ENCODE results near the gene MARCOL. TPM values are rescaled to one million over a fixed set of nuclear protein-coding genes. Genes with fewer than 3 reads are reported as not detected.
"Not testable (repeated sequence)": the region's sequence is repeated elsewhere in the genome, so short reads cannot be mapped to it uniquely, and the experiment has no call there.

Gene MARCOL
- total RNA-seq, 2 donors from 2014 or later = not detected

DNA sequence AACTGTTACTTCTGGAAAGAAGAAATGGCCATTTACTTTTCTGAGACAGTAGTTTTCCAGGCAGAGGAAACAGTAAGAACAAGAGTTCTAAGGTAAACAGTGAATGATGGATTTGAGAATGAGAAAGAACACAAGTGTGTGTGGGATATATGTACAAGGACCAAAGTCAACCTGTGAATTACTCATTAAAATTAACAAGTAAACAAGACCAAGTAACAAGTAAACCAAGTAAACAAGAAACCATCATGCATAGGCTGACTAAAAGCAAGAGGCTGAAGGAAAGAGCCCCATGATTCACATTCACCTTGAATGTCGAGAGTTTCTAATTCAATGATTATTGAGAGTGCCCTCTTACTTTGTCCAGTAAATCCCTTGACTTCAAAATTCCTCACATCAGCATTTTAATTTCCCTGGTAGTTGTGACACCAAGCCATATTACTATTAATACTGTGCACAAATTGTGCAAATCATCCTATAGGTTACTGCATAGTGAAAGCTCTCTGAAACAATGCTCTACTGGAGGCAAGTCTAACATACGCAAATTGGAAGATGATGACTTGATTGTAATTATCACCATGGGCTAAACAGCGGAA lies 9.8 kb upstream of the MARCOL start:
- no peaks in the 10 kb centered on the region for H3K4me1 Mint-ChIP-seq (ENCODE audit: low read depth in 2 of 2)
- peak in 1 of 2 donors; percentile 33 for ATAC-seq
- H3K27ac Mint-ChIP-seq = no peak overlapping the region
- H3K36me3 Mint-ChIP-seq = no peaks in the 10 kb centered on the region
- no peak for DNase-seq (ENCODE audit: low spot score)
- H3K9me3 Mint-ChIP-seq = peaks cover 11% of the 10 kb centered on the region
- H3K4me3 Mint-ChIP-seq = no peak overlapping the region
- peaks cover 6 to 10% of the 10 kb centered on the region in 2 donors for H3K27me3 Mint-ChIP-seq

DNA sequence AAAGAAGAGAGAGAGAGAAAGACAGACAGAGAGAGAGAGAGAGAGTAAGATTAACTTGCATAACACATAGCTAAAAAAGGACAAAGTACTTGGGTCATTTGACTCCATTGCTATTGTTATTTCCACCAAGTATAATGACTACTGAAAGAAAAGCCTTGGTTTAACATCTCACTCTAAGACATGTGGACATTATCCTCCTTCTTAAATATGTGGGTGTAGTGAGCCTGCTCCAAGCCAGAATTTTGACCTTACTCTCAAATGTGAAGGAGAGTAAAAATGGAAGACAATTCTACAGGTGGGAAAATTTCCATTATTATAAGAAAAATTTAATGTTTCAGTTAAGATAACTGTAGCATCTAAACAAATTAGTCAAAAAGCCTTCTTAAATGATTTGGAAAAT lies 8.5 kb upstream of the MARCOL start:
- DNase-seq (ENCODE audit: low spot score) (no peak), ATAC-seq (no peak)
- peaks cover 6 to 10% of the 10 kb centered on the region in 2 donors for H3K27me3 Mint-ChIP-seq
- H3K9me3 Mint-ChIP-seq = peaks cover 11% of the 10 kb centered on the region
- H3K27ac Mint-ChIP-seq = no peak overlapping the region
- no peaks in the 10 kb centered on the region for H3K36me3 Mint-ChIP-seq
- no peaks in the 10 kb centered on the region for H3K4me1 Mint-ChIP-seq (ENCODE audit: low read depth in 2 of 2)
- no peak overlapping the region for H3K4me3 Mint-ChIP-seq

DNA sequence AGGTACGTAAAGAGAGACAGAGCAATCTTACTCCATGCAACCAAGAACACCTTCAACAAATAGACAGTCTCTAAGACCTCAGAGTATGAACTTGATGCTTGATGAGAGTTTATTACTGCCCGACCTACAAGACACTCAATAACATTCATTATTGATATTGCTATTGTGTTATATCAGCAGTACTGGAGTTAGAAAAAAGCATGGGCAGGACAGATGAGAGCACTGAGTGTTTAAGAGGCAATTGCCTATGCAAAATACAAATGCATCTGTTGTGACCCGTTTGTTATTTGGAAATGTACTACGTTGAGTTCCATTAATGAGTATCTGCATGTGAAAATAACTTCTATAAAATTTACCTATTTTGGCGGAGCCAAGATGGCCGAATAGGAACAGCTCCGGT lies 8.1 kb upstream of the MARCOL start:
- DNase-seq (ENCODE audit: low spot score) = no peak
- Mint-ChIP-seq H3K4me3 (no peak overlapping the region), H3K27me3 (peaks cover 6 to 10% of the 10 kb centered on the region in 2 donors), H3K9me3 (peaks cover 11% of the 10 kb centered on the region), H3K36me3 (no peaks in the 10 kb centered on the region), H3K4me1 (ENCODE audit: low read depth in 2 of 2) (no peaks in the 10 kb centered on the region), H3K27ac (no peak overlapping the region)
- ATAC-seq = no peak

DNA sequence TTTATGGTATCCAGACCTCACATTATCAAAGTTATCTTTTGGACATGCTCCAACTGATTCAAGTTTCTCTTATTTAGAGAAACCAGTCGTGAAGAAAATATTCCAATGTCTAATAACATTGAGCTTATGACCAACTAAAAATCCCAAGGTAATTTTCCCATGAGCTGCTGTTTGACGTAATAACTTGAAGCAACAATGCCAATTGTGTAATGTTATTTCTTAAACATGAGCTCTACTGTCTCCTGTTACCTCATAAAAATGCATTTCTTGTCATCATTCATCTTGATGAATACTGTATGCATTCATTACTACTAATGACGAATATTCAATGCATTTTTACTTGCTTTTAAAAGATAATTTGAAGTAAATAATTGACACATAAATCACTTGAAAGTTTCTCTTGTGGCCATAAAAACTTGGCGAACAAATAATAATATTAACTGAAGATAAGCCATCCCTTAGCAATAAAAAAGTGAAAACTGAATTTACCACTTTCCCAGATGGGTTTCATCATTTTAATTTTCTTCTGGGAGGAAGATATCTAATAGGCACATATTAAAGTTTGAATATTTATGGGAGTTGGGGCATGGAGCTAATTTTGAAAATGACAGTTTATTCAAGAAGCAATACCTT lies 424 bp upstream of the MARCOL start:
- no peak for ATAC-seq
- Mint-ChIP-seq H3K4me3 (no peak overlapping the region), H3K9me3 (peaks cover 4% of the 10 kb centered on the region), H3K4me1 (ENCODE audit: low read depth in 2 of 2) (no peaks in the 10 kb centered on the region), H3K27ac (no peak overlapping the region), H3K36me3 (no peaks in the 10 kb centered on the region), H3K27me3 (peaks cover 0 to 5% of the 10 kb centered on the region in 2 donors)
- DNase-seq (ENCODE audit: low spot score) = no peak

DNA sequence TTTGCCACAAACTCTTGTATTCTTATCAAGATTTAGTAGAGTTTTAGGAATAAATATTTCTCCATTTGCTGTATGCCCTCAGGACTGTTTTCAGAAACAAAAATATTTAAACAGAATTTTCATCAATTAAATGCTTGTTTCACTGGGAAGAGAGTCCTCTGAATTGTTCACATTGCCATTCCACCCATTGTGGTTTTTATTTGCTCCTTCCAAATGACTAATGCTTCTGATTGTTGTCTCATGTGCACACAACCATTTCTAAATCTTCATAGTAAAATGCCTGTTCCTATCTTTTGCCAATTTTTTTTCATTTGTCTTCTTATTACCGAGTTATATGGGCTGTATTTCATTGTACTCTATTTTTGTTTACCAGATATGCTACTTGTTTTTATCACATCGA lies 10.6 kb downstream of the MARCOL start:
- Mint-ChIP-seq H3K9me3 (no peaks in the 10 kb centered on the region), H3K36me3 (peaks cover 4% of the 10 kb centered on the region), H3K27me3 (peaks cover 0 to 9% of the 10 kb centered on the region in 2 donors), H3K27ac (no peak overlapping the region), H3K4me1 (ENCODE audit: low read depth in 2 of 2) (no peaks in the 10 kb centered on the region), H3K4me3 (no peak overlapping the region)
- DNase-seq (ENCODE audit: low spot score) = no peak
- no peak for ATAC-seq

DNA sequence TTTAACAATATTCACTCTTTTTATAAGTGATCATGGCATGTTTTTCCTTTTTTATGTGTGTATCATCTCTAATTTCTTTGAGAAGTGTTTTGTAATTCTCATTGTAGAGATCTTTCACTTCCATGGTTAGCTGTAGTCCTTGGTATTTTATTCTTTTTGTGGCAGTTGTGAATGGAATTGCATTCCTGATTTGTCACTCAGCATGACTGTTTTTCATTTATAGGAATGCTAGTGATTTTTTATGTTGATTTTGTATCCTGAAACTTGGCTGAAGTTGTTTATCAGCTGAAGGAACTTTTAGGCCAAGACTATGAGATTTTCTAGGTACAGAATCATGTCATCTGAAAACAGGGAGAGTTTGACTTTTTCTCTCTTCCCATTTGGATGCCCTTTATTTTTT lies 17.1 kb downstream of the MARCOL start:
- ATAC-seq (no peak), DNase-seq (ENCODE audit: low spot score) (no peak)
- H3K4me1 Mint-ChIP-seq (ENCODE audit: low read depth in 2 of 2) = no peaks in the 10 kb centered on the region
- H3K36me3 Mint-ChIP-seq = peaks cover 20% of the 10 kb centered on the region
- H3K27me3 Mint-ChIP-seq = no peaks in the 10 kb centered on the region
- H3K27ac Mint-ChIP-seq = no peak overlapping the region
- H3K9me3 Mint-ChIP-seq = peaks cover 17% of the 10 kb centered on the region
- no peak overlapping the region for H3K4me3 Mint-ChIP-seq

DNA sequence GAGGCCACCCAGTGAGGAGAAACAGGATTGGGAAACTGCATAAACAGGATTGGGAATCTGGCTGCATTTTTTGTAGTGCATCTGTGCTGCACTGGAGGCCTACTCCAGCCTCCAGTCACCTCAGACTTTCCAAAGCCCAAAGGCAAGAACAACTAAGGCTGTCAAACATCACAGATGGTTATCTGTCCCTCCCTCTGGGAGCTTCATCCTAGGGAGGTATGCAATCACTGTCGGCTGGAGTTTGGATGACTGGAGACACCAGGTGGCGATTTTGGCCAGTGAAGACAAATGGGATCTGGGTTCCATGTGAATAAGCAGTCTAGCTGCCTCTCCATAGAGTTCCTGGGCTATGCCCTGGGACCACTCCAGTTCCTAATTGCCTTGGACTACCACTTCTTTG lies 21.0 kb downstream of the MARCOL start:
- Mint-ChIP-seq H3K4me3 (no peak overlapping the region), H3K36me3 (peaks cover 23% of the 10 kb centered on the region), H3K9me3 (peaks cover 27% of the 10 kb centered on the region), H3K4me1 (ENCODE audit: low read depth in 2 of 2) (no peaks in the 10 kb centered on the region), H3K27ac (no peak overlapping the region), H3K27me3 (peaks cover 0 to 8% of the 10 kb centered on the region in 2 donors)
- DNase-seq (ENCODE audit: low spot score) (no peak), ATAC-seq (no peak)

DNA sequence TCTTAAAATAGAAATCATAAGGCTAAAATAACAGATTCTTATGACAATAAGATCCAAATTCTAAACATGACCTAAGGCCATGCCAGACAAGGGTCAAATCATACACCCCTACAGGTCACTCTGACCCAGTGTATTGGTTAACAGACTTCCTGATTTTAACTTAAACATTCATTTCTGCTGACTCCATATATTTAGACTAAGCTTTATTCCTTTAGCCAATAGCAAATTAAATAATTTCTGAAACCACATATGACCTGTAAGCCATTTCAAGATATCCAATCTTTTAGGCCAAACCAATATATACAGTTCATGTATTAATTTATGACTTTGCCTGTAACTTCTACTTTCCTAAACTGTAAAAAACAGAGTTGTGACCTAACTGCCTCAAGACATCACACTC lies 22.9 kb downstream of the MARCOL start:
- Mint-ChIP-seq H3K4me1 (ENCODE audit: low read depth in 2 of 2) (no peaks in the 10 kb centered on the region), H3K27me3 (peaks cover 0 to 8% of the 10 kb centered on the region in 2 donors), H3K4me3 (no peak overlapping the region), H3K9me3 (peaks cover 27% of the 10 kb centered on the region), H3K36me3 (peaks cover 23% of the 10 kb centered on the region), H3K27ac (no peak overlapping the region)
- no peak for DNase-seq (ENCODE audit: low spot score)
- ATAC-seq = no peak

DNA sequence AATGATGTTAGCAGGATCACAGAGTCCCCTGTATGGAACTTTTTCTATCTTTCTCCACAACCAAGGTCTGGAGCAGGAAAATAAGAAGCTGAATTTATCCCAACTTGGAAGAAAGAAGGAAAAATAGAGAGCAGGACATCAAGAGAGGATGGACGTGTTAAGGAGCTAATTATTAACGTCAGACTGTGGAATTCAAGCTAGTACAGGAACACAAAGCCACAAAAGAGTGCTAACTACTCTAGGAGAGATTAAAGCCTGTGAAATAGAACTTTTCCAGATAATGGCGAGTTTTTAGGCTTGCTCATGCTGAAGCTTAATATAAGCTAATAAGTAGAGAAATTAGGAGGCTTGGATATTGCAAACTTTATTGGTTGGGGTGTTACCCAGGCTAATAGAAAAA lies 29.6 kb downstream of the MARCOL start:
- peaks cover 3% of the 10 kb centered on the region for H3K9me3 Mint-ChIP-seq
- no peak overlapping the region for H3K4me3 Mint-ChIP-seq
- H3K4me1 Mint-ChIP-seq (ENCODE audit: low read depth in 2 of 2) = no peaks in the 10 kb centered on the region
- H3K27ac Mint-ChIP-seq = no peak overlapping the region
- H3K27me3 Mint-ChIP-seq = no peaks in the 10 kb centered on the region
- ATAC-seq (no peak), DNase-seq (ENCODE audit: low spot score) (no peak)
- H3K36me3 Mint-ChIP-seq = no peaks in the 10 kb centered on the region

DNA sequence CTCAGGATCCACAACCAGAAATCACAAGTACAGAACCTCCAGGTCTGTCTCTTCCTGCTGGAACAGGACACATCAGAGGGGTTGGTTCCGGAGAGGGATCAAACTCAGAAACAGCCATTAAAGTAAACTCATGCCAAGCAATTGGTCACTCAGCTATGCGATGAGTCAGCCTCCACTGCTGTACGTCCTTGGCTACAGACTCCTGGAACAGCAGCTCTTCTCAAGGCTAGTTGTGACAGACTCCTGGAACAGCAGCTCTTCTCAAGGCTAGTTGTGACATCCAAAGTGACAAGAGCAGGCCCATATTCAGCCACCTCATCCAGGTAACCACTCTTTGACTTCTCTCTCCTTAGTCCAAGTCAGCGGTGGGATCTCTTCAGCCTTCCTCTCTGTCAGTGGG lies 30.2 kb downstream of the MARCOL start, which contains the start of gene SPINK13:
TSS of gene SPINK13 (plus strand) at position 229 of the 400 bp plus-strand sequence. CDS start 1,279 bp downstream, outside the sequence.
- Mint-ChIP-seq H3K4me3 (no peak within 1 kb of the TSS), H3K4me1 (ENCODE audit: low read depth in 2 of 2) (no peaks in the 10 kb centered on the region), H3K27me3 (no peaks in the 10 kb centered on the region), H3K36me3 (no peaks in the 10 kb centered on the region), H3K9me3 (peaks cover 3% of the 10 kb centered on the region), H3K27ac (no peak within 1 kb of the TSS)
- DNase-seq (ENCODE audit: low spot score) (no peak), ATAC-seq (no peak)

DNA sequence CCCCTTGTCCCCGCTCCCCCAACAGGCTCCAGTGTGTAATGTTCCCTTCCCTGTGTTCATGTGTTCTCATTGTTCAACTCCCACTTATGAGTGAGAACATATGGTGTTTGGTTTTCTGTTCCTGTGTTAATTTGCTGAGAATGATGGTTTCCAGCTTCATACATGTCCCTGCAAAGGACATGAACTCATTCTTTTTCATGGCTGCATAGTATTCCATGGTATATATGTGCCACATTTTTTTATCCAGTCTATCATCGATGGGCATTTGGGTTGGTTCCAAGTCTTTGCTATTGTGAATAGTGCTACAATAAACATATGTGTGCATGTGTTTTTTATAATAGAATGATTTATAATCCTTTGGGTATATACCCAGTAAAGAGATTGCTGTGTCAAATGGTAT lies 36.8 kb downstream of the MARCOL start:
- not testable (repeated sequence) for DNase-seq (ENCODE audit: low spot score); H3K4me1 Mint-ChIP-seq (ENCODE audit: low read depth in 2 of 2); H3K36me3 Mint-ChIP-seq; ATAC-seq; H3K4me3 Mint-ChIP-seq; H3K27ac Mint-ChIP-seq
- Mint-ChIP-seq H3K27me3 (peaks cover 2 to 18% of the 10 kb centered on the region in 2 donors), H3K9me3 (peaks cover 18% of the 10 kb centered on the region)

DNA sequence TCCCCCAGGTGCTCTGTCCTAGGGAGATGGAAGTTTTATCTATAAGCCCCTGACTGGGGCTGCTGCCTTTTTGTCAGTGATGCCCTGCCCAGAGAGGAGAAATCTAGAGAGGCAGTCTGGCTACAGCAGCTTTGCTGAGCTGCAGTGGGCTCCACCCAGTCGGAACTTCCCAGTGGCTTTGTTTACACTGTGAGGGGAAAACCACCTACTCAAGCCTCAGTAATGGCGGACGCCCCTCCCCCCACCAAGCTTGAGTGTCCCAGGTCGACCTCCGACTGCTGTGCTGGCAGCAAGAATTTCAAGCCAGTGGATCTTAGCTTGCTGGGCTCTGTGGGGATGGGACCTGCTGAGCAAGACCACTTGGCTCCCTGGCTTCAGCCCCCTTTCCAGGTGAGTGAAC lies 42.6 kb downstream of the MARCOL start:
- not testable (repeated sequence) for H3K36me3 Mint-ChIP-seq, ATAC-seq
- peak; percentile 60 for DNase-seq (ENCODE audit: low spot score)

DNA sequence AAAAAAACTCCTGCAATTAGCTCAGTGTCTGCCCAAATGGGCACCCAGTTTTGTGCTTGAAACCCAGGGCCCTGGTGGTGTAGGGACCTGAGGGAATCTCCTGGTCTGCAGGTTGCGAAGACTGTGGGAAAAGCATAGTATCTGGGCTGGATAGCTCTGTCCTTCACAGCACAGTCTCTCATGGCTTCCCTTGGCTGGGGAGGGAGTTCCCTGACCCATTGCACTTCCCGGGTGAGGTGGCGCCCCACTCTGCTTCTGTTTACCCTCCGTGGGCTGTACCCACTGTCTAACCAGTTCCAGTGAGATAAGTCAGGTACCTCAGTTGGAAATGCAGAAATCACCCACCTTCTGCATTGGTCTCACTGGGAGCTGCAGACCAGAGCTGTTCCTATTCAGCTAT lies 43.0 kb downstream of the MARCOL start:
- not testable (repeated sequence) for H3K36me3 Mint-ChIP-seq; H3K4me3 Mint-ChIP-seq; DNase-seq (ENCODE audit: low spot score); ATAC-seq; H3K27ac Mint-ChIP-seq; H3K4me1 Mint-ChIP-seq (ENCODE audit: low read depth in 2 of 2)
- Mint-ChIP-seq H3K9me3 (peaks cover 16% of the 10 kb centered on the region), H3K27me3 (peaks cover 6 to 36% of the 10 kb centered on the region in 2 donors)

More for the DNA sequence above, 42.6 kb downstream of the MARCOL start:
- Mint-ChIP-seq H3K27ac (peak overlapping the region in 1 of 2 donors; percentile 48), H3K9me3 (peaks cover 16% of the 10 kb centered on the region), H3K27me3 (peaks cover 6 to 36% of the 10 kb centered on the region in 2 donors)
- not testable (repeated sequence) for H3K4me3 Mint-ChIP-seq; H3K4me1 Mint-ChIP-seq (ENCODE audit: low read depth in 2 of 2)

DNA sequence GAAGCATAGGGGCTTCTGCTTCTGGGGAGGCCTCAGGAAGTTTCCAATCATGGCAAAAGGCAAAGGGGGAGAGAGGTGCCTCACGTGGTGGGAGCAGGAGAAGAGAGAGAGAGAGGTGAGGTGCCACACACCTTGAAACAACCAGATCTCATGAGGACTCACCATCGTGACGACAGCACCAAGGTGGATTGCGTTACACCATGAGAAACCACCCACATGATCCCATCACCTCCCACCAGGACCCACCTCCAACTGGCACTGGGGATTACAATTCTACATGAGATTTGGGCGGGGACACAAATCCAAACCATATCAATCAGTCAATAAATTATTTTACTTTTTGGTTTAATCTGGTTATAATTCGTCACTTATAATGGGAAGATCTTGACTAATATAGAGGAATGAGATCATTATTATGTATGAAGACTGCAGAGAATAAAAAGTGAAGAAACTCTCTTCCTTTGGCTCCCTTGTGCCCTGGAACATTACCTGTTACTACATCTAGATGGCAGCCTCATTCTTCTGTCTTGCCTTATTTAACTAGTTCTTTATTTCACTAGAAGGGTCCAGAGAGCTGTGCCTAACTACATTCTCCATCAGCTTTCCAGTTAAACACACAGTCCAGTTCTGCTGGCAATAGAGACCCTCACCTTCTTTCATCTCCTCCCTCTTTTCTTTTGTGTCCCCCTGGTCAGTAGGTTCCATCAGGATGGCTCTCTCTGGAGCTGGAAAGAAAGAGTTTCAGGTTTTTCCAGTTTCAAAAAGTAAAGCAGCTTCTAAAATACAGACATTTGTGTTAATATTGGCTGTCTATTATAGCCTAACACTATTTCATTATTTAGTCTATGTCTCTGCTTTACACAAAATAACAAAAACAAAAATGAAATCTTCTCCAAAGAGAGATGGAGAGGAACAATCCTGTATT lies 52.2 kb downstream of the MARCOL start:
- DNase-seq (ENCODE audit: low spot score) (no peak), ATAC-seq (no peak)
- no peaks in the 10 kb centered on the region for H3K36me3 Mint-ChIP-seq
- H3K9me3 Mint-ChIP-seq = no peaks in the 10 kb centered on the region
- H3K4me1 Mint-ChIP-seq (ENCODE audit: low read depth in 2 of 2) = no peaks in the 10 kb centered on the region
- H3K27me3 Mint-ChIP-seq = no peaks in the 10 kb centered on the region
- no peak overlapping the region for H3K4me3 Mint-ChIP-seq
- H3K27ac Mint-ChIP-seq = no peak overlapping the region
